Thyroid gland (tissue), 4 donors: ENCODE measurements around the gene HCK.

Experiments used
- POLR2A ChIP-seq, 2 donors: fragments of 450-650 bp; IDR thresholded peaks; one replicate each; pipeline ENCODE4 v1.6.1; 2017; ENCODE audit warnings: antibody characterized with exemption in 2 of 2, mild to moderate bottlenecking in 2 of 2, moderate library complexity in 1 of 2
- TF ChIP-seq, protein P1 (sequence below), 6 experiments: fragments of 200-600 bp in 3 of 6; fragments of 450-650 bp in 3 of 6; sonication (generic) in 3 of 6; IDR thresholded peaks; one replicate each; pipeline ENCODE4 v1.5.1; 2016 to 2019; ENCODE audit warnings: antibody characterized with exemption in 6 of 6, mild to moderate bottlenecking in 2 of 6, inconsistent platforms in 1 of 6, moderate library complexity in 1 of 6

DNA sequence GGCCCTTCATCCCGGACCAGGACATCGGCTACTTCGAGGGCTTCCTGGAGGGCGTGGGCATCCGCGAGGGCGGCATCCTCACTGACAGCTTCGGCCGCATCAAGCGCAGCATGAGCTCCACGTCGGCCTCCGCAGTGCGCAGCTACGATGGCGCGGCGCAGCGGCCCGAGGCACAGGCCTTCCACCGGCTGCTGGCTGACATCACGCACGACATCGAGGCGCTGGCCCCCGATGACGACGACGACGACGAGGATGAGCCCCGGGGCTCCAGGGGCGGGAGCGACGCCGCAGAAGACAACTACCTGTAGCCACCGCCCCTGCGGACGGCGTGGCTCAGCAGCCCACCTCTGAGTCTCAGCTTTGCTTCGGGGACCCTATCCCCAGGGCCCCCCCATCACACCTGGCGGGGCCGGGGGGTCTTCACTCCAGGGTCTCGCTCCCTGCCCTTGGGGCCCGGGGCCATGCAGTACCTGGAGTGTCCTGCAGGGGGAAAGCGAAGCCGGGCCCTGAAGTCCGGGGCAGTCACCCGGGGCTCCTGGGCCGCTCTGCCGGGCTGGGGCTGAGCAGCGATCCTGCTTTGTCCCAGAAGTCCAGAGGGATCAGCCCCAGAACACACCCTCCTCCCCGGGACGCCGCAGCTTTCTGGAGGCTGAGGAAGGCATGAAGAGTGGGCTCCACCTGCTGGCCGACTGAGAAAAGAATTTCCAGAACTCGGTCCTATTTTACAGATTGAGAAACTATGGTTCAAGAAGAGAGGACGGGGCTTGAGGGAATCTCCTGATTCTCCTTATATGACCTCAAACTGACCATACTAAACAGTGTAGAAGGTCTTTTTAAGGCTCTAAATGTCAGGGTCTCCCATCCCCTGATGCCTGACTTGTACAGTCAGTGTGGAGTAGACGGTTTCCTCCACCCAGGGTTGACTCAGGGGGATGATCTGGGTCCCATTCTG lies 20.8 kb upstream of the HCK start:
- TF ChIP-seq, protein P1, sequence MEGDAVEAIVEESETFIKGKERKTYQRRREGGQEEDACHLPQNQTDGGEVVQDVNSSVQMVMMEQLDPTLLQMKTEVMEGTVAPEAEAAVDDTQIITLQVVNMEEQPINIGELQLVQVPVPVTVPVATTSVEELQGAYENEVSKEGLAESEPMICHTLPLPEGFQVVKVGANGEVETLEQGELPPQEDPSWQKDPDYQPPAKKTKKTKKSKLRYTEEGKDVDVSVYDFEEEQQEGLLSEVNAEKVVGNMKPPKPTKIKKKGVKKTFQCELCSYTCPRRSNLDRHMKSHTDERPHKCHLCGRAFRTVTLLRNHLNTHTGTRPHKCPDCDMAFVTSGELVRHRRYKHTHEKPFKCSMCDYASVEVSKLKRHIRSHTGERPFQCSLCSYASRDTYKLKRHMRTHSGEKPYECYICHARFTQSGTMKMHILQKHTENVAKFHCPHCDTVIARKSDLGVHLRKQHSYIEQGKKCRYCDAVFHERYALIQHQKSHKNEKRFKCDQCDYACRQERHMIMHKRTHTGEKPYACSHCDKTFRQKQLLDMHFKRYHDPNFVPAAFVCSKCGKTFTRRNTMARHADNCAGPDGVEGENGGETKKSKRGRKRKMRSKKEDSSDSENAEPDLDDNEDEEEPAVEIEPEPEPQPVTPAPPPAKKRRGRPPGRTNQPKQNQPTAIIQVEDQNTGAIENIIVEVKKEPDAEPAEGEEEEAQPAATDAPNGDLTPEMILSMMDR (IDR thresholded peaks at IDR 0.05) = peak; percentile 78 to 87 (median 84)
- no peak for TF ChIP-seq POLR2A (IDR thresholded peaks at IDR 0.05)
